Fibroblast of skin of left biceps (primary cell): Measurements from ENCODE around the gene MCU.
"Not testable (repeated sequence)": the region's sequence is repeated elsewhere in the genome, so short reads cannot be mapped to it uniquely, and the experiment has no call there.

Experiments used
- DNase-seq, 2 experiments: peaks; one replicate each; pipeline ENCODE4 v3.0.0-alpha.2; 2013; ENCODE audit warnings: low read depth in 2 of 2

The MCU gene

GRCh38 chr10:72731916-72732419, 40.0 kb downstream of the MCU start:
- DNase-seq = no peak

GRCh38 chr10:72732521-72732920, 40.6 kb downstream of the MCU start:
- no peak for DNase-seq

- DNase-seq = no peak
These were observed 42.0 kb downstream of the MCU start for GRCh38 chr10:72733989-72734388.

GRCh38 chr10:72735288-72735936, 43.5 kb downstream of the MCU start:
- no peak for DNase-seq

- peak in 1 of 2 experiments; percentile 36 for DNase-seq
These were observed 44.4 kb downstream of the MCU start for GRCh38 chr10:72736176-72736827.

- no peak for DNase-seq
These were observed 44.9 kb downstream of the MCU start for GRCh38 chr10:72736828-72737220.

- DNase-seq = not testable (repeated sequence)
These were observed 45.4 kb downstream of the MCU start for GRCh38 chr10:72737357-72737756.

GRCh38 chr10:72738486-72738885, 46.5 kb downstream of the MCU start:
- no peak for DNase-seq

GRCh38 chr10:72740528-72740927, 48.6 kb downstream of the MCU start:
- no peak for DNase-seq

- no peak for DNase-seq
These were observed 50.1 kb downstream of the MCU start for GRCh38 chr10:72742092-72742491.

- no peak for DNase-seq
These were observed 50.9 kb downstream of the MCU start for GRCh38 chr10:72742797-72743196.

GRCh38 chr10:72744566-72744965, 52.6 kb downstream of the MCU start:
- DNase-seq = no peak

- DNase-seq = no peak
These were observed 54.8 kb downstream of the MCU start for GRCh38 chr10:72746426-72747363.

GRCh38 chr10:72747521-72747920, 55.6 kb downstream of the MCU start:
- DNase-seq = no peak

- DNase-seq = no peak
These were observed 61.9 kb downstream of the MCU start for GRCh38 chr10:72753760-72754231.

- DNase-seq = no peak
These were observed 62.5 kb downstream of the MCU start for GRCh38 chr10:72754275-72755032.

- peak in 1 of 2 experiments; percentile 25 for DNase-seq
These were observed 64.9 kb downstream of the MCU start for GRCh38 chr10:72756674-72757385.

GRCh38 chr10:72757732-72758131, 65.8 kb downstream of the MCU start:
- no peak for DNase-seq

GRCh38 chr10:72758930-72759329, 67.0 kb downstream of the MCU start:
- not testable (repeated sequence) for DNase-seq

- DNase-seq = no peak
These were observed 67.6 kb downstream of the MCU start for GRCh38 chr10:72759584-72759983.

GRCh38 chr10:72761498-72761897, 69.6 kb downstream of the MCU start:
- DNase-seq = no peak
